H1 (cell line): ENCODE data around the gene EGFR. TPM values are rescaled to one million over a fixed set of nuclear protein-coding genes. Genes with fewer than 3 reads are reported as not detected.

Source experiments
- EP300 ChIP-seq, 2 experiments: IDR thresholded peaks; 1 replicate in 1 of 2; 2 replicates in 1 of 2; pipeline ENCODE4 v1.6.1; 2011 to 2012; ENCODE audit warnings: low read depth in 2 of 2, low read length in 2 of 2, mild to moderate bottlenecking in 2 of 2, borderline replicate concordance in 1 of 2, inconsistent platforms in 1 of 2, moderate library complexity in 1 of 2
- EZH2 ChIP-seq: fragments of 200-600 bp; sonication (generic); IDR thresholded peaks from 2 replicates; pipeline ENCODE4 v1.7.1; 2012; ENCODE audit warnings: low read depth, mild to moderate bottlenecking, moderate library complexity, low read length, inconsistent platforms; ENCODE audit not compliant: severe bottlenecking
- HDAC2 ChIP-seq, 2 experiments: fragments of 300-600 bp in 1 of 2; sonication (generic) in 1 of 2; IDR thresholded peaks; 2 replicates each; pipeline ENCODE4 v1.6.1; 2011 to 2012; ENCODE audit warnings: low read depth in 2 of 2, low read length in 2 of 2, mild to moderate bottlenecking in 2 of 2, moderate library complexity in 2 of 2, borderline replicate concordance in 1 of 2, inconsistent platforms in 1 of 2
- MAX ChIP-seq: IDR thresholded peaks from 2 replicates; pipeline ENCODE4 v1.6.1; 2012; ENCODE audit warnings: inconsistent platforms
- PHF8 ChIP-seq: fragments of 200-600 bp; sonication (generic); conservative IDR thresholded peaks from 2 replicates; pipeline ENCODE4 v1.7.1; 2012; ENCODE audit warnings: low read depth, mild to moderate bottlenecking, inconsistent platforms, low read length, moderate library complexity
- TAF7 ChIP-seq: optimal IDR thresholded peaks from 2 replicates; pipeline ENCODE3; 2011; ENCODE audit warnings: low read depth, mild to moderate bottlenecking, inconsistent platforms, low read length, moderate library complexity, borderline replicate concordance
- polyA plus RNA-seq, 7 experiments: library from polyadenylated mRNA; depleted of rRNA in 3 of 7; stranded (reverse) in 5 of 7; unstranded in 2 of 7; fragments of >200 nt in 5 of 7; fragments of 200-250 nt in 2 of 7; gene quantifications; 1 replicate in 5 of 7; 2 replicates in 1 of 7; 4 replicates in 1 of 7; pipeline versions ENCODE4 v1.2.1 to v1.2.3, GENCODE V29; 2011 to 2013; ENCODE audit warnings: missing spikeins in 2 of 7, mixed read lengths in 2 of 7
- total RNA-seq: library from RNA; stranded (reverse); fragmentation: NEBNext Ultra II Directional; extraction: Animal tissue kit (Norgen Biotek cat#: 25700); gene quantifications from 2 replicates; pipeline ENCODE4 v1.2.1, GENCODE V29; 2021

EGFR gene
- total and polyA plus RNA-seq, 2 of the 8 experiments (the other 6 are each of a cell fraction or from before 2014, with no cell fraction given), result 1.9 to 5.8 TPM

GRCh38 chr7:55202150-55202913 is 183.5 kb downstream of the EGFR start (continued):
- TF ChIP-seq HDAC2 (IDR thresholded peaks at IDR 0.05; ENCODE audit: borderline replicate concordance in 1 of 2, low read depth in 2 of 2, low read length in 2 of 2) (no peak), TAF7 (no peak), MAX (no peak), PHF8 (no peak), EP300 (IDR thresholded peaks at IDR 0.05; ENCODE audit: borderline replicate concordance in 1 of 2, low read depth in 2 of 2, low read length in 2 of 2) (no peak), EZH2 (no peak)
